Measurements from ENCODE around the gene CDHR2.

DNA sequence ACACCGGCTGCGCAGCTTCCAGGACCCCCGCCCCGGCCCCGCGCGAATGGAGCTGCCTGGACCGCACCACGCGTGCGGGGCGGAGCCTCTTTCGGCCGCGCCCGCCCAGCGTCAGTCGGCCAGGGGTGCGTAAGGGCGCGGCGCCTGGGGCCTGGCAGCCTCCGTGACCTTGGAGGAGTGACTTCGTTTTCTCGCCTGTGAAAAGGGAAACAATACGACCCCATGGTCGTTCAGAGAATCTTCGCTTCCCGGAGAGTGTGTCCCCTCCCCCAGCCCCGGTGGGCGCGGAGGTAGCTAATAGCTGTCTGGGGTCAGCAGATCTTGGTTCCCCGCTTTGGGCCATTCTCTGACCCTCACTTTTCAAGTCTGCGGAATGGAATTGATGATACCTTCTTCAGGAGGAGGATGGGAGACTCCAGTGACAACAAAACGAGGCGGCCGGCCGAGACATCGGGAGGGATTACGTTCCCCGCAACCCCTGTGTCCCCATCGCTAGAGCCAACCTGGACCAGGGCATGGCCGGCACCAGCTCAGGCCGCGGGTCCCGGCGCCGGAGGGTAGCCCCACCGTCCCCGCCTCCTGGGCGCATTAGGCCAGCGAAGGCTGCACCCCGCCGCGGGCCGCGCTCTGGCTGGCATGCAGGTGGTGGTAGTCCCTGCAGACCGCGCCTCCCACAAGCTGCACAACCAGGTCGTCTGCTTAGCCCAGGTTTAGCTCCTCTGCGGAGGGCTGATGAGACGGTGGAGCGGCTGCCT lies 5.5 kb upstream of the CDHR2 start:
- TF ChIP-seq, protein P1, sequence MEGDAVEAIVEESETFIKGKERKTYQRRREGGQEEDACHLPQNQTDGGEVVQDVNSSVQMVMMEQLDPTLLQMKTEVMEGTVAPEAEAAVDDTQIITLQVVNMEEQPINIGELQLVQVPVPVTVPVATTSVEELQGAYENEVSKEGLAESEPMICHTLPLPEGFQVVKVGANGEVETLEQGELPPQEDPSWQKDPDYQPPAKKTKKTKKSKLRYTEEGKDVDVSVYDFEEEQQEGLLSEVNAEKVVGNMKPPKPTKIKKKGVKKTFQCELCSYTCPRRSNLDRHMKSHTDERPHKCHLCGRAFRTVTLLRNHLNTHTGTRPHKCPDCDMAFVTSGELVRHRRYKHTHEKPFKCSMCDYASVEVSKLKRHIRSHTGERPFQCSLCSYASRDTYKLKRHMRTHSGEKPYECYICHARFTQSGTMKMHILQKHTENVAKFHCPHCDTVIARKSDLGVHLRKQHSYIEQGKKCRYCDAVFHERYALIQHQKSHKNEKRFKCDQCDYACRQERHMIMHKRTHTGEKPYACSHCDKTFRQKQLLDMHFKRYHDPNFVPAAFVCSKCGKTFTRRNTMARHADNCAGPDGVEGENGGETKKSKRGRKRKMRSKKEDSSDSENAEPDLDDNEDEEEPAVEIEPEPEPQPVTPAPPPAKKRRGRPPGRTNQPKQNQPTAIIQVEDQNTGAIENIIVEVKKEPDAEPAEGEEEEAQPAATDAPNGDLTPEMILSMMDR (IDR thresholded peaks at IDR 0.05): no peak
- TF ChIP-seq POLR2A (IDR thresholded peaks at IDR 0.05): peak in 1 of 4 donors; percentile 24
- peak; percentile 29 to 89 (median 87) for TF ChIP-seq POLR2AphosphoS5 (IDR thresholded peaks at IDR 0.05)

All from stomach (tissue), 4 donors.